Subcutaneous adipose tissue (tissue), 4 donors: ENCODE results near the gene CBLL2. TPM values are rescaled to one million over a fixed set of nuclear protein-coding genes. Genes with fewer than 3 reads are reported as not detected.

ENCODE experiments used
- CTCF ChIP-seq: fragments of 450-650 bp; IDR thresholded peaks from one replicate; pipeline ENCODE4 v1.5.1; 2016; ENCODE audit warnings: low read depth, mild to moderate bottlenecking, control low read depth, antibody characterized with exemption, moderate library complexity
- total RNA-seq, 4 donors: library from RNA; depleted of rRNA; stranded (reverse); fragments of >200 nt; gene quantifications; one replicate each; pipeline ENCODE4 v1.1.0, GENCODE V29; 2016

CBLL2 gene
- total RNA-seq, 4 donors from 2014 or later = not detected

- no peak for TF ChIP-seq CTCF
These were observed 41.1 kb downstream of the CBLL2 start for GRCh38 chrX:22313766-22314165.

- no peak for TF ChIP-seq CTCF
These were observed 41.5 kb downstream of the CBLL2 start for GRCh38 chrX:22314211-22314610.

- TF ChIP-seq CTCF = no peak
These were observed 42.0 kb downstream of the CBLL2 start for GRCh38 chrX:22314692-22315091.

- TF ChIP-seq CTCF = no peak
These were observed 42.4 kb downstream of the CBLL2 start for GRCh38 chrX:22315151-22315550.

GRCh38 chrX:22320236-22320873 lies 47.6 kb downstream of the CBLL2 start:
- TF ChIP-seq CTCF = no peak

GRCh38 chrX:22323541-22323940 lies 50.8 kb downstream of the CBLL2 start:
- TF ChIP-seq CTCF = no peak

Other genes starting within 250 kb of the CBLL2 start
- under 1 TPM in 2 of 4 donors, not detected in 2; under 0.01 to 0.34 TPM for gene PHEX, start 240.6 kb upstream of the CBLL2 start, total RNA-seq